HG03469 (cell line): Measurements from ENCODE around the gene SIRT2.
"Not testable (repeated sequence)": the region's sequence is repeated elsewhere in the genome, so short reads cannot be mapped to it uniquely, and the experiment has no call there.

Experiments
- ATAC-seq: cut with Tn5 transposase; IDR thresholded peaks from one replicate; pipeline ENCODE4 v1.9.1; 2021; ENCODE audit warnings: mild to moderate bottlenecking, moderate library complexity, moderate number of reproducible peaks; ENCODE audit not compliant: unreplicated experiment

The SIRT2 gene

GRCh38 chr19:38898788-38899446 is 501 bp downstream of the SIRT2 start:
- ATAC-seq = no peak

GRCh38 chr19:38894968-38895367 is 4.5 kb downstream of the SIRT2 start:
- ATAC-seq = no peak

- ATAC-seq = no peak
Measured at GRCh38 chr19:38893341-38893771, 6.1 kb downstream of the SIRT2 start.

GRCh38 chr19:38892841-38893240 is 6.6 kb downstream of the SIRT2 start:
- no peak for ATAC-seq

- no peak for ATAC-seq
Measured at GRCh38 chr19:38891771-38892170, 7.6 kb downstream of the SIRT2 start.

GRCh38 chr19:38890686-38891085 is 8.7 kb downstream of the SIRT2 start:
- ATAC-seq = no peak

- no peak for ATAC-seq
Measured at GRCh38 chr19:38889803-38890202, 9.6 kb downstream of the SIRT2 start.

GRCh38 chr19:38888876-38889275 is 10.5 kb downstream of the SIRT2 start:
- ATAC-seq = no peak

- not testable (repeated sequence) for ATAC-seq
Measured at GRCh38 chr19:38884691-38885090, 14.7 kb downstream of the SIRT2 start.

GRCh38 chr19:38883286-38883685 is 16.1 kb downstream of the SIRT2 start:
- no peak for ATAC-seq

GRCh38 chr19:38880882-38881609 is 18.4 kb downstream of the SIRT2 start:
- no peak for ATAC-seq

- no peak for ATAC-seq
Measured at GRCh38 chr19:38880076-38880881, 19.1 kb downstream of the SIRT2 start.

GRCh38 chr19:38879400-38879751 is 20.0 kb downstream of the SIRT2 start:
- ATAC-seq = no peak

GRCh38 chr19:38878575-38879399 is 20.6 kb downstream of the SIRT2 start:
- ATAC-seq = no peak

GRCh38 chr19:38877781-38878574 is 21.4 kb downstream of the SIRT2 start, which contains the start of gene RINL:
TSS of gene RINL (minus strand) at chr19:38878275. CDS start at chr19:38876742, 1,533 bp downstream.
- ATAC-seq = no peak

- no peak for ATAC-seq
Measured at GRCh38 chr19:38875656-38876395, 23.6 kb downstream of the SIRT2 start.

GRCh38 chr19:38873400-38873799 is 26.0 kb downstream of the SIRT2 start:
- ATAC-seq = not testable (repeated sequence)

GRCh38 chr19:38870612-38871011 is 28.8 kb downstream of the SIRT2 start:
- no peak for ATAC-seq
